HG03457 (cell line): Measurements from ENCODE around the gene SYT2.

Experiments
- ATAC-seq: cut with Tn5 transposase; IDR thresholded peaks from one replicate; pipeline ENCODE4 v1.9.1; 2021; ENCODE audit warnings: moderate number of reproducible peaks; ENCODE audit not compliant: unreplicated experiment

Gene SYT2

DNA sequence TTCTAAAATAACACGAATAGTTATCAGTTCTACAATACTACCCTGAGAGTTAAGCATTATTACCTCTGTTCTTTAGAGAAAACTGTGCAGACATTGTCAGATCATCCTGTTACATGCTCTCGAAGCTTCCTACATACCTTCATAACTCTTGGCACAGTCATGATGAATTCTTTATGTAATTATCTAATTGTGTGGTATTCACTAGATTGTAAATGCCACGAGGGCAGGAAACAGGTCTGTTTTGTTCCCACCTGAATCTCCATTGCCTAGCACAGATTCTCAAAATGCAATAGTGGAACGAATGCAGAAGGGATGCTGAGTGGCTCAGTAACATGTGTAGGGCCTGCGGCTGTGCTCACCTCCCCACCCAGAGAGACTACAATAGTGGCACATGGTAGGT is 3.4 kb downstream of the SYT2 start:
- no peak for ATAC-seq

- ATAC-seq, result no peak
Observed at GRCh38 chr1:202704601-202705000, 5.7 kb downstream of the SYT2 start.

GRCh38 chr1:202703191-202703590 is 7.1 kb downstream of the SYT2 start:
- no peak for ATAC-seq

GRCh38 chr1:202702088-202702487 is 8.2 kb downstream of the SYT2 start:
- ATAC-seq, result no peak

DNA sequence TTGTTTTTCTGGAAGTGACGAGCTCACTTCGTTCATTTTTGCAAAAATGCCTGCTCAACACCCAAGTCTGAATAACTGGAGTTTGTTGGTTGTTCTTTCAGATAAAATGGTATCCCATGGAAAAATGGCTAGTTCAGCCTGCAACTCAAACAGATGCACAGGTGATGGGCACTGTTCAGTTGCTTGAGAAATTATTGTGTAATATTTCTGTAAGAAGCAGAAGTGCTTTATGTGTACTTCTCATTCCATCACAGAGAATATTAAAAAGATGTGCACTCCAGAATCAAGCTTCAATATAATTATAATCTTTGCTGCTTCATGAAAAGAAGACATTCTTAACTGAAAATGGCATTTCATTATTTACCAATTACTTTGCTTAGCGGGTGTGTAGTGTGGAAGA is 9.1 kb downstream of the SYT2 start:
- no peak for ATAC-seq

GRCh38 chr1:202700061-202700460 is 10.2 kb downstream of the SYT2 start:
- ATAC-seq, result no peak

GRCh38 chr1:202698276-202698675 is 12.0 kb downstream of the SYT2 start:
- ATAC-seq, result no peak

DNA sequence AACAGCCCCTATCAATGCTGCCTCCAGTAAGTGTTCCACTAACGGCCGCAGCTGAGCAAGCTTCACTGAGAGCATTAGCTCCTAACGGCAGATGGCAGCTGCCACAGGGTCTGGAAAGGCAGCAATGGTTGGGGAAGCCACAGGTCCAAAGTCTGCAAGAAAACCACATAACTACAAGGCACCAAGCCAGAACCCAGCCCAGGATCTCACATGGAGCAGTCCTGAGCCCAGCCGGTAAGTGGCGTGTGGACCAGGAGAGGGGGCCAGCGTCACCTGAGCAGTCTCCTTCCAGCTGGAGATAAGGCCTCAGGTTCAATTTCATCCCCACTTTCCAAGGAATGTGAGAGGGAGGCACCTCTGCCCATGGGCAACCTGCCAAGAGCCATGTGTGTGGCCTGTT is 13.2 kb downstream of the SYT2 start:
- ATAC-seq, result no peak

- no peak for ATAC-seq
Observed at GRCh38 chr1:202694314-202694713, 15.9 kb downstream of the SYT2 start.

- ATAC-seq, result no peak
Observed at GRCh38 chr1:202692959-202693555, 17.2 kb downstream of the SYT2 start.

- ATAC-seq, result no peak
Observed at GRCh38 chr1:202691816-202692215, 18.4 kb downstream of the SYT2 start.

GRCh38 chr1:202689493-202690342 is 20.5 kb downstream of the SYT2 start:
- ATAC-seq, result no peak

GRCh38 chr1:202689082-202689481 is 21.2 kb downstream of the SYT2 start:
- ATAC-seq, result no peak

GRCh38 chr1:202688401-202688800 is 21.9 kb downstream of the SYT2 start:
- ATAC-seq, result no peak

DNA sequence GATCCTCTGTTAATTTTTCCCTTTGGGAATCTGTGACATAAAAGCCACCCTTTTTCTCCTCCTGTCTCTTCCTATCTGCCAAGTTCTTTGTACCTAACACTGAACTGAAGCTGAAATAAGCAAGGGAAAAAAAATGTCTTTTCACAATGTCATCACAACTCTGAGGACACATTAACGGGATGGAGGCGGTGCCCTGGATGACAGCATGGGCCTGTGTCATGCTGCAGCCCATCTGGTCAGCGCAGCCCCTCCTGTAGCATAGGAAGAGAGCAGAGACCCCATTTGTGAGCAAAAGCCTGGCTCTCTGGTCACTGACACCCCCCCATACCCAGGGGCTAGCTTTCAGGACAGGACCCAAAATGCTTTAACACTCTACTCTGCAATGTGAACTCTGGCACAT is 22.5 kb downstream of the SYT2 start:
- no peak for ATAC-seq

GRCh38 chr1:202687370-202687769 is 22.9 kb downstream of the SYT2 start:
- no peak for ATAC-seq

DNA sequence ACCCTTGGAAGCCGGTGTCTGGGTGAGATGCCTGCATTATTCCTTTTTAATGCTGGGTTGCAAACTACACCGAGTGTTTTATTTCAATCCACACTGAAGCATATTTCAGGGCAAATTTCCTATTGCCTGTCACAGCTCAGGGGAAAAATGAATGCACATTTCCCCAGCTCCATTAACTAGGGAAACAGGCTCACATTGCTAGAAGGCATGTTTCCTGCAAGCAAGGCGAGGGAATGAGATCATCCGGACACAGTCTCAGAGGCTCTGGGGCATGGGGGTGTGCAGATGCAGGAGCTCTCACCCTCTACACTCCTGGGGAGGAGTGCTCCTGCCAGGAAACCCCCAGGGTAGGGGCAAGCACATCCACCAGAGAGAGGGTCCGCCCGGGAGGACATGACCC is 24.6 kb downstream of the SYT2 start:
- ATAC-seq, result no peak

DNA sequence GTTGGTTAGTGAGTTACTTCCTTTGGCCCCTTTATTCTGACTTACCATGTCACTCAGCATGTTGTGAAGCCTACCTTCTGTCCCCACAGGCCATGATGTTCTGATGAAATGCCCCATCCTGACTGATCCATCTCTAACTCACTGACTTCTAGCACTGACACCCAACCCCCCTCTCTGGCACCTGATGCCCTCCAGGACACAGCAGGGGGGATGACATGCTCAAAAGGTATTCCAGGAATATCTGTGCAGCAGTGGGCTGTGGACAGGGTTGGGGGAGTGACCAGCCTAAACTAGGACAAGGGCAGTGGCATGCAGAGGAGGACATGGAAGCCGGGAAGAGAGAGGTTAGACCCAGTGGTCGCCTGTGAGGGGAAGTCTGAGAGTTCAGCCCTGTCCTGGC is 25.5 kb downstream of the SYT2 start:
- ATAC-seq, result no peak

DNA sequence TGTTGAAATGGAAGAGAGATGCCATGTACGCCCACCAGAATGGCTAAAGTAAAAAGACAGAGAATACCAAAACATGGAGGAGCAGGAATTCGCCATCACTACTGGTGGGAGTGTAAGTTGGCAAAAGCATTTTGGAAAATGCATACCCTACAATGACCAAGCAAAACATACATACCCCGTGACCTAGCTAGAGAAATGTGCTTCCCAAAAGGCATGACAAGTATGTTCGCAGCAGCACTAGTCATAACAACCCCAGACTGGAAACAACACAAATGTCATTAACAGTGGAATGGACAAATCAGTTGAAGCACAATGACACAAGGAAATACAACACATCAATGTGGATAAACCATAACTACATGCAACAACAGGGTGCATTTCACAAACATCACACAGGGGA is 27.2 kb downstream of the SYT2 start:
- ATAC-seq, result no peak

DNA sequence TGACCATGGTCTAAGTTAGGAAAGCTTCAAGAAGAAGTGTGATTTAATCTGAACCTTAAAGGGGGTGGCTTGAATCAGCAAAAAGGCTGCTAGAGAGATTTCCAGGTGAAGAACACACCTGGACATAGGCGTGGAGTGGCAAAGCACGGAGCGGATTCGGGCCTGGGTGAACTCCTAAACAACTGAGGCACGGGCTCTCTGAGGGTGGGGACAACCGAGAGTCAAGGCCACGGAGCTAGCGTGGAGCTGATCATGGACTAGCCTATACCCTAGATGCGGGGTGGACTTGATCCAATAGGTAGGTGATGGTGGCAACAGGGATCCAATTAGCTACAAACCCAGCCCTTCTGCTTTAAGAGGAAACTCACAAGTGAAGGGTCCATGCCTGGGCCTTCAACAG is 27.8 kb downstream of the SYT2 start:
- ATAC-seq, result no peak

GRCh38 chr1:202681736-202682420 is 28.4 kb downstream of the SYT2 start:
- no peak for ATAC-seq
